Measurements from ENCODE around the gene WFS1. TPM values are rescaled to one million over a fixed set of nuclear protein-coding genes. Genes with fewer than 3 reads are reported as not detected.

The WFS1 gene
- total RNA-seq, 6 experiments from 2014 or later: 11.3 to 19.7 (median 15.9) TPM

- no peaks in the 10 kb centered on the region for H3K36me3 ChIP-seq
- DNase-seq: peak in 1 of 3 donors; percentile 69
Measured at GRCh38 chr4:6264225-6264540, 5.5 kb upstream of the WFS1 start.

GRCh38 chr4:6265546-6265945 is 4.1 kb upstream of the WFS1 start:
- ATAC-seq: no peak
- DNase-seq: no peak
- Histone ChIP-seq H3K4me3 (no peak overlapping the region), H3K4me1 (peaks cover 0 to 6% (median 0%) of the 10 kb centered on the region in 4 donors), H3K9me3 (no peaks in the 10 kb centered on the region), H3K27me3 (no peaks in the 10 kb centered on the region), H3K36me3 (no peaks in the 10 kb centered on the region), H3K27ac (no peak overlapping the region)
- no peak for TF ChIP-seq POLR2A (IDR thresholded peaks at IDR 0.05)
- no peak for TF ChIP-seq CTCF (IDR thresholded peaks at IDR 0.05)
- intact Hi-C loops (cut with DNase I): no loop called here
- 73% methylated on average over 3 of the region's 3 CpGs for WGBS (ENCODE audit: insufficient coverage, low coverage, low lambda C conversion rate, missing lambda C conversion rate)

More at GRCh38 chr4:6264225-6264540, 5.5 kb upstream of the WFS1 start:
- intact Hi-C loops (cut with DNase I): no loop called here
- no peak for TF ChIP-seq POLR2A (IDR thresholded peaks at IDR 0.05)
- TF ChIP-seq CTCF (IDR thresholded peaks at IDR 0.05): peak; percentile 22 to 63 (median 46)
- Histone ChIP-seq H3K4me3 (no peak overlapping the region), H3K27me3 (no peaks in the 10 kb centered on the region), H3K4me1 (peaks cover 0 to 3% (median 0%) of the 10 kb centered on the region in 4 donors), H3K27ac (no peak overlapping the region), H3K9me3 (no peaks in the 10 kb centered on the region)
- peak; percentile 59 to 90 (median 72) for ATAC-seq
- WGBS (ENCODE audit: insufficient coverage, low coverage, low lambda C conversion rate, missing lambda C conversion rate): 36% methylated on average over 3 of the region's 3 CpGs

- H3K9me3 ChIP-seq: no peaks in the 10 kb centered on the region
- peaks cover 0 to 9% (median 2%) of the 10 kb centered on the region in 4 donors for H3K4me1 ChIP-seq
- DNase-seq: no peak
- no peak for ATAC-seq
- H3K36me3 ChIP-seq: no peaks in the 10 kb centered on the region
- H3K27ac ChIP-seq: no peak overlapping the region
- intact Hi-C loops (cut with DNase I): no loop called here
- no peak overlapping the region for H3K4me3 ChIP-seq
- 23% methylated on average over 3 of the region's 3 CpGs for WGBS (ENCODE audit: insufficient coverage, low coverage, low lambda C conversion rate, missing lambda C conversion rate)
- TF ChIP-seq CTCF (IDR thresholded peaks at IDR 0.05): no peak
- no peak for TF ChIP-seq POLR2A (IDR thresholded peaks at IDR 0.05)
- H3K27me3 ChIP-seq: no peaks in the 10 kb centered on the region
Measured at GRCh38 chr4:6267573-6267972, 2.1 kb upstream of the WFS1 start.

- H3K9me3 ChIP-seq: no peaks in the 10 kb centered on the region
- ATAC-seq (no peak), DNase-seq (no peak)
- TF ChIP-seq CTCF (IDR thresholded peaks at IDR 0.05) (no peak), POLR2A (IDR thresholded peaks at IDR 0.05) (no peak)
- 42% methylated on average over 15 of the region's 32 CpGs for WGBS (ENCODE audit: insufficient coverage, low coverage, low lambda C conversion rate, missing lambda C conversion rate)
- H3K27me3 ChIP-seq: no peaks in the 10 kb centered on the region
- no peak overlapping the region for H3K27ac ChIP-seq
- H3K36me3 ChIP-seq: no peaks in the 10 kb centered on the region
- peaks cover 0 to 15% (median 2%) of the 10 kb centered on the region in 4 donors for H3K4me1 ChIP-seq
- H3K4me3 ChIP-seq: peak overlapping the region in 1 of 3 donors; percentile 97
- intact Hi-C loops (cut with DNase I): no loop called here
Measured at GRCh38 chr4:6268650-6269615, 717 bp upstream of the WFS1 start.

Measured in right lobe of liver (tissue), 6 donors.